Measurements from ENCODE around the gene FAM124A.
A peak's percentile ranks its signal among the peaks of the same experiment; 100 is the strongest.

FAM124A gene

GRCh38 chr13:51222037-51222685 is at the start of gene FAM124A:
Gene FAM124A (plus strand): TSS chr13:51222398. CDS start chr13:51222502, 104 bp downstream.
- peak; percentile 75 for DNase-seq (ENCODE audit: low read depth)
- TF ChIP-seq, protein P1, sequence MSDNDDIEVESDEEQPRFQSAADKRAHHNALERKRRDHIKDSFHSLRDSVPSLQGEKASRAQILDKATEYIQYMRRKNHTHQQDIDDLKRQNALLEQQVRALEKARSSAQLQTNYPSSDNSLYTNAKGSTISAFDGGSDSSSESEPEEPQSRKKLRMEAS (IDR thresholded peaks at IDR 0.05; ENCODE audit: low read depth, low read length): peak; percentile 74
- TF ChIP-seq, protein P2, sequence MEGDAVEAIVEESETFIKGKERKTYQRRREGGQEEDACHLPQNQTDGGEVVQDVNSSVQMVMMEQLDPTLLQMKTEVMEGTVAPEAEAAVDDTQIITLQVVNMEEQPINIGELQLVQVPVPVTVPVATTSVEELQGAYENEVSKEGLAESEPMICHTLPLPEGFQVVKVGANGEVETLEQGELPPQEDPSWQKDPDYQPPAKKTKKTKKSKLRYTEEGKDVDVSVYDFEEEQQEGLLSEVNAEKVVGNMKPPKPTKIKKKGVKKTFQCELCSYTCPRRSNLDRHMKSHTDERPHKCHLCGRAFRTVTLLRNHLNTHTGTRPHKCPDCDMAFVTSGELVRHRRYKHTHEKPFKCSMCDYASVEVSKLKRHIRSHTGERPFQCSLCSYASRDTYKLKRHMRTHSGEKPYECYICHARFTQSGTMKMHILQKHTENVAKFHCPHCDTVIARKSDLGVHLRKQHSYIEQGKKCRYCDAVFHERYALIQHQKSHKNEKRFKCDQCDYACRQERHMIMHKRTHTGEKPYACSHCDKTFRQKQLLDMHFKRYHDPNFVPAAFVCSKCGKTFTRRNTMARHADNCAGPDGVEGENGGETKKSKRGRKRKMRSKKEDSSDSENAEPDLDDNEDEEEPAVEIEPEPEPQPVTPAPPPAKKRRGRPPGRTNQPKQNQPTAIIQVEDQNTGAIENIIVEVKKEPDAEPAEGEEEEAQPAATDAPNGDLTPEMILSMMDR (IDR thresholded peaks at IDR 0.05; ENCODE audit: low read depth, low read length): no peak
- peak; percentile 46 for TF ChIP-seq POLR2A (IDR thresholded peaks at IDR 0.05; ENCODE audit: extremely low read depth, insufficient read length)
- peak; percentile 90 for TF ChIP-seq MYC (IDR thresholded peaks at IDR 0.05; ENCODE audit: low read depth, low read length)
- H3K4me3 ChIP-seq (ENCODE audit: low read depth, low read length): peak within 1 kb of the TSS; percentile 68

DNA sequence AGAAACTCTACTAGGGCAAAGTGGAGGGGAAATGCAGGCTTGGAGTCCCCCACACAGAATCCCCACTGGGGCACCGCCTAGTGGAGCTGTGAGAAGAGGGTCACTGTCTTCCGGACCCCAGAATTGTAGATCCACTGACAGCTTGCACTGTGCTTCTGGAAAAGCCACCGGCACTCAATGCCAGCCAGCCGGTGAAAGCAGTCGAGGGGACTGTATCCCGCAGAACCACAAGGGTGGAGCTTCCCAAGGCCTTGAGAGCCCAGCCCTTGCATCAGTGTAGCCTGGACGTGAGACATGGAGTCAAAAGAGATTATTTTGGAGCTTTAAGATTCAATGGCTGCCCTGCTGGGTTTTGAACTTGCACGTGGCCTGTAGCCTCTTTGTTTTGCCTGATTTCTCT is 47.2 kb upstream of the FAM124A start:
- H3K4me3 ChIP-seq (ENCODE audit: low read depth, low read length): no peak overlapping the region
- TF ChIP-seq, protein P2 (IDR thresholded peaks at IDR 0.05; ENCODE audit: low read depth, low read length): no peak
- DNase-seq (ENCODE audit: low read depth): no peak

- H3K4me3 ChIP-seq (ENCODE audit: low read depth, low read length): no peak overlapping the region
- TF ChIP-seq, protein P1 (IDR thresholded peaks at IDR 0.05; ENCODE audit: low read depth, low read length): no peak
- TF ChIP-seq POLR2A (IDR thresholded peaks at IDR 0.05; ENCODE audit: extremely low read depth, insufficient read length): no peak
- TF ChIP-seq, protein P2 (IDR thresholded peaks at IDR 0.05; ENCODE audit: low read depth, low read length): no peak
- TF ChIP-seq MYC (IDR thresholded peaks at IDR 0.05; ENCODE audit: low read depth, low read length): no peak
- DNase-seq (ENCODE audit: low read depth): no peak
These were observed 46.6 kb upstream of the FAM124A start for GRCh38 chr13:51175639-51176038.

DNA sequence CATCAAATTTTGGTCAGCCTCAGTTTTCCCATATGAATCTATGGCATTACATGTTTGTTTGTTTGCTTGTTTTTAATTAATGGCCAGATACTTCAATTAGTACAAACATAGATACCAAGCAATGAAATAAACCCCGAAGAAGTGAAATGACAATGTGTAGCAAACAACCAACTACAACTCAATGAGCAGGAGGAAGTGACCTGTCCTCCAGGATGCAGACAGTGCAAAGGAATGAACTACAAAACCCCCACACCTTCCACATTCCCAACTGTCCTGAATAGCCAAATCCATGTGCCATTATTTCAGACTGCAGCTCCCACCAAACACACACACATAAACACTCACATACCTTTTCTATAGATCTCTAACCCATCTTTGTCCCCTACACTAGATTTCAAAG is 45.0 kb upstream of the FAM124A start:
- no peak overlapping the region for H3K4me3 ChIP-seq (ENCODE audit: low read depth, low read length)
- TF ChIP-seq, protein P1 (IDR thresholded peaks at IDR 0.05; ENCODE audit: low read depth, low read length): no peak
- TF ChIP-seq MYC (IDR thresholded peaks at IDR 0.05; ENCODE audit: low read depth, low read length) (no peak), POLR2A (IDR thresholded peaks at IDR 0.05; ENCODE audit: extremely low read depth, insufficient read length) (no peak)
- DNase-seq (ENCODE audit: low read depth): no peak

- H3K4me3 ChIP-seq (ENCODE audit: low read depth, low read length): no peak overlapping the region
- TF ChIP-seq MYC (IDR thresholded peaks at IDR 0.05; ENCODE audit: low read depth, low read length) (no peak), POLR2A (IDR thresholded peaks at IDR 0.05; ENCODE audit: extremely low read depth, insufficient read length) (no peak)
- TF ChIP-seq, protein P2 (IDR thresholded peaks at IDR 0.05; ENCODE audit: low read depth, low read length): no peak
- TF ChIP-seq, protein P1 (IDR thresholded peaks at IDR 0.05; ENCODE audit: low read depth, low read length): no peak
- no peak for DNase-seq (ENCODE audit: low read depth)
These were observed 43.6 kb upstream of the FAM124A start for GRCh38 chr13:51178456-51179074.

DNA sequence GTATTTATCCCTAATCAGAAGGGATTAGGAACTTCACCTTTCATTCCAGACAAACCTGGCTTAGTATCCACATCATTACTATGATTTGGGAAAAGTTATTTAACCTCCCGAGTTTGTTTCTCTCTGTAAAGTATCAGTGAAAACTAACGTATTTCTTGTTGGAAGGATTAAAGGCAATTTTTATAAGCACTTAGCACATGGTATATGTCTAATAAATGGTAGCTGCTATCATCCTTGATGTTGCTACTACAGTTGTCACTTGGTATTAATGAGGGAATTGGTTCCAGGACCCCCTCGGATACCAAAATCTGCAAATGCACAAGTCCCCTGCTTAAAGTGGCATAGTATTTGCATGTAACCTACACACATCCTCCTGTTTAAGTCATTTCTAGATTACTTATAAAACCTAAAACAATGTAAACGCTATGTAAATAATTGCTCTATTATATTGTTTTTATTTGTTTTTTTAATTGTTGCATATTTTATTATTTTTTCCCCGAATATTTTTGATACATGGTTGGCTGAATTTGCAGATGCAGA is 42.7 kb upstream of the FAM124A start:
- no peak overlapping the region for H3K4me3 ChIP-seq (ENCODE audit: low read depth, low read length)
- no peak for TF ChIP-seq MYC (IDR thresholded peaks at IDR 0.05; ENCODE audit: low read depth, low read length)
- TF ChIP-seq POLR2A (IDR thresholded peaks at IDR 0.05; ENCODE audit: extremely low read depth, insufficient read length): no peak
- TF ChIP-seq, protein P2 (IDR thresholded peaks at IDR 0.05; ENCODE audit: low read depth, low read length): no peak
- TF ChIP-seq, protein P1 (IDR thresholded peaks at IDR 0.05; ENCODE audit: low read depth, low read length): no peak
- DNase-seq (ENCODE audit: low read depth): no peak
